Measurements from ENCODE around the gene TRANK1.

DNA sequence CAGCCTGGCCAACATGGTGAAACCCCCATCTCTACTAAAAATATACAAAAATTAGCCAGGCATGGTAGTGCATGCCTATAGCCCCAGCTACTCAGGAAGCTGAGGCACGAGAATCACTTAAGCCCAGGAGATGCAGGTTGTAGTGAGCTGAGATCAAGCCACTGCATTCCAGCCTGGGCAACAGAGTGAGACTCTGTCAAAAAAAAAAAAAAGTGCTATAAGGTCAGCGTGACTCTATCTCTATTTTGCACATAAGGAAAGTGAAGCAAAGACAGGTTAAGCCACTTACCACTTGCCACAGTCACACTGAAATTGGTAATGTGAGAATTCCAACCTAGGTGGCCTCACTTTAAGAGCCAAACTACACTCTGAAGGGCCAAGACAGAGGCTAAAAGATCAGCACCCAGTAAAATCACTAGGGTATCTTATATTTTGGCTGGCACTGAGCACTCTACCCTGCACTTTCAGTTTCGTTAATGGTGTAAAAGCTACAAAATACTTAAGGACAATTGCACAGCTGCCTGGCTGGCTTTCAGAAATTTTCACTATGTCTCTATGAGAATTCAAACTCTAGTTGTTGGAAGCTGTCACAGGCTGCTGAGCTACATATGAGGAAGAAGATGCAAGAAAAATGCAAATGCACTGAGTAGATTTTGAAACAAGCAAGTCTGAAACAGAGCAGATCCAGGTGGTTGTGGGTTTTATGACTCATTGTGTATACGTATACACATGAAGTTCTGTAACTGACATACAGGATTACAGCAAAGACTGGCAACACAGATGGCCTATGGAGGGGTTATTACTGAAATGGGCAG is 32.7 kb downstream of the TRANK1 start:
- TF ChIP-seq EP300 (IDR thresholded peaks at IDR 0.05) (no peak), POLR2A (IDR thresholded peaks at IDR 0.05) (no peak), POLR2AphosphoS5 (IDR thresholded peaks at IDR 0.05) (peak in 1 of 2 donors; percentile 59)
- TF ChIP-seq, protein P1, sequence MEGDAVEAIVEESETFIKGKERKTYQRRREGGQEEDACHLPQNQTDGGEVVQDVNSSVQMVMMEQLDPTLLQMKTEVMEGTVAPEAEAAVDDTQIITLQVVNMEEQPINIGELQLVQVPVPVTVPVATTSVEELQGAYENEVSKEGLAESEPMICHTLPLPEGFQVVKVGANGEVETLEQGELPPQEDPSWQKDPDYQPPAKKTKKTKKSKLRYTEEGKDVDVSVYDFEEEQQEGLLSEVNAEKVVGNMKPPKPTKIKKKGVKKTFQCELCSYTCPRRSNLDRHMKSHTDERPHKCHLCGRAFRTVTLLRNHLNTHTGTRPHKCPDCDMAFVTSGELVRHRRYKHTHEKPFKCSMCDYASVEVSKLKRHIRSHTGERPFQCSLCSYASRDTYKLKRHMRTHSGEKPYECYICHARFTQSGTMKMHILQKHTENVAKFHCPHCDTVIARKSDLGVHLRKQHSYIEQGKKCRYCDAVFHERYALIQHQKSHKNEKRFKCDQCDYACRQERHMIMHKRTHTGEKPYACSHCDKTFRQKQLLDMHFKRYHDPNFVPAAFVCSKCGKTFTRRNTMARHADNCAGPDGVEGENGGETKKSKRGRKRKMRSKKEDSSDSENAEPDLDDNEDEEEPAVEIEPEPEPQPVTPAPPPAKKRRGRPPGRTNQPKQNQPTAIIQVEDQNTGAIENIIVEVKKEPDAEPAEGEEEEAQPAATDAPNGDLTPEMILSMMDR (IDR thresholded peaks at IDR 0.05) = peak in 3 of 6 experiments; percentile 12 to 33 (median 14)

Data from upper lobe of left lung (tissue), 4 donors.